ENCODE measurements around the gene NDST3. TPM values are rescaled to one million over a fixed set of nuclear protein-coding genes. Genes with fewer than 3 reads are reported as not detected.
"Not testable (repeated sequence)": the region's sequence is repeated elsewhere in the genome, so short reads cannot be mapped to it uniquely, and the experiment has no call there.

The NDST3 gene
- total RNA-seq, 2 experiments from 2014 or later: not detected

DNA sequence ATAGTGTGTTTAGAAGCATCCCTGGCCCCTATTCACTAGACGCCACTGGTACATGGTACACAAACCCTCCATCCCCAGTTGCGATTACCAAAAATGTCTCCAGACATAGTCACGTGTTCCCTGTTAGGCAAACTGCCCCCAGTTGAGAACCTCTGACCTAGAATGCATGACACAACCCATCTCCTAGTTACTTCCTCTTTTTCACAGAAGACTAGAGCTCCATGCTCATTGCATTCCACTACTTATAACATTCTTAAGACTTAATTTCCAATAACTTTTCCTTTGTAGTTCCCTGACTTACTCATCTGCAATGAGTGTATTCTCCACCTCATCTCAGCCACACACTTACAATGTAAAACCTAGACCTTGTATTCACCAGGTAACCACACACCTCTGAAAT lies 249.9 kb downstream of the NDST3 start:
- H3K4me3 Mint-ChIP-seq: no peak overlapping the region
- peaks cover 29% of the 10 kb centered on the region for H3K36me3 Mint-ChIP-seq
- H3K27me3 Mint-ChIP-seq: no peaks in the 10 kb centered on the region
- peaks cover 22% of the 10 kb centered on the region for H3K4me1 Mint-ChIP-seq
- H3K9me3 Mint-ChIP-seq: no peaks in the 10 kb centered on the region
- no peak for DNase-seq
- H3K27ac Mint-ChIP-seq: peak overlapping the region; percentile 5

DNA sequence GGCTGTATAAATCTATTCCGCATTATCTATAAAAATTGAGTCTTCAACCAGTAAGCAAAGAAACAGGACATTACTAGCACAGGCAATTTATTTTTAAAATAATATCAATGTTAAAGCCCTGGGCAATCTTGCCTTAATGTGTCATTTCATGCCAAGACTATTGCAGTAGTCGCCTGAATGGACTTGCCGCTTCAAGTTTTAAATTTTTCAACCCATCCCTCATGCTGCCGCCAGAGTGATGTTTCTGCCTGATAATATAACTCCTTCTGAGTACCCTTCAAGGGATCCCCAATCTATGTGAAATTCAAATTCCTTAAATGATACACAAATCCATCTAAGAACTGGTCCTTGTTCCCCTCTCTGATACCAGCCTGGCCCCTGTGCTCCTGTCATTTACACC lies 251.6 kb downstream of the NDST3 start:
- H3K9me3 Mint-ChIP-seq: no peaks in the 10 kb centered on the region
- H3K27ac Mint-ChIP-seq: no peak overlapping the region
- no peak overlapping the region for H3K4me3 Mint-ChIP-seq
- H3K27me3 Mint-ChIP-seq: no peaks in the 10 kb centered on the region
- peaks cover 18% of the 10 kb centered on the region for H3K4me1 Mint-ChIP-seq
- H3K36me3 Mint-ChIP-seq: peaks cover 13% of the 10 kb centered on the region
- no peak for DNase-seq

DNA sequence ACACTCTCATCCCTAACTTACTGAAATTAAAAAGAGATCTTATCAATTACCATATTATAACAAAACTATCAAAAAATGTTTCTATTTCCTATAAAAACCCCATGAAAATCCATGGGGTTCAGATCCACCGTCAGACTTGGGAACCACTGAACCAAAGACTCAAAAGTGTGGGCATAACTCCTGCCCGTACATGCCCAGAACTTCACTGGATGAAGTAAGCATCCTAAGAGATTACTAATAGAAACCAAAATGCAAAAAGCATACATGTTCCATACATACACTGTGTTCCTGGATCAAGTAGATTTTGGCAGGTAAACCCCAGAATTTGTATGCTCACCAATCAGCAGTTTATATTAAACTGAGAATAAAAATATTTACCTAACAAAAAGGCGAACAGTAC lies 252.4 kb downstream of the NDST3 start:
- Mint-ChIP-seq H3K36me3 (peaks cover 6% of the 10 kb centered on the region), H3K27ac (no peak overlapping the region), H3K4me3 (no peak overlapping the region)

DNA sequence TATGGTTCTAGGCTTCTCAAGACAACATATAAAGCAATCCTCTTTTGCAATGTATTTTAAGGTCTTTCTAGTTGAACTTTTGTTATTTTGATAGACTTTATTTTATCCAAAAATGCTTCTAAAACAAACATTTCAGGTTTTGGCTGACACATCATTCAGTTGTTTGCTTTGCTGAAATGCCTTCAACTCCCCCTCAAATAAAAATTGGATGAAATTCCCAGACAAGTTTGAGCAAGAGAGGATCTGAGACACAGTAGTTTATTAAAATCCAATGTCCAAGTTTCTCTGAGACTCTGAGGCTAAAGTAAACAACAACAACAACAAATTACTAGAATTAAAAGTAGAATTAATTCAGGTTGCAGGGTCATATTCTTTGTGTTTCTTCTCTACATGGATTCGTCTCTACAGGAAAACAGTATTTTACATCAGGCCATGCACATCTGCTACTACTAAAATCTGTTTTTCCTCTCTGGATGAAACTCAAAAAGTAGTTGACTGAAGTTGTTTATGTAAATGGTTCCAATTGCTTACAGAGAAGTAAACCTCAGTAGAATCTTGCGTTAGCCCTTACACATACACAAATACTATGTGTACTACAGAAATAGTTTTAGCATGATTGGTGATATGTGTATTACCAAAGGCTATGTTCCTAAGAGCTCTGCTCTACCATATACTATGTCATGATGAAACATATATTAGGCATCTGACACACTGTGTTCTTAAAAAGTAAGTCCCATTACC lies 253.6 kb downstream of the NDST3 start:
- H3K4me3 Mint-ChIP-seq: no peak overlapping the region
- H3K9me3 Mint-ChIP-seq: no peaks in the 10 kb centered on the region
- H3K27ac Mint-ChIP-seq: no peak overlapping the region
- H3K27me3 Mint-ChIP-seq: no peaks in the 10 kb centered on the region
- DNase-seq: no peak
- peaks cover 2% of the 10 kb centered on the region for H3K36me3 Mint-ChIP-seq
- H3K4me1 Mint-ChIP-seq: peaks cover 9% of the 10 kb centered on the region

More for the DNA sequence above, 252.4 kb downstream of the NDST3 start:
- peaks cover 13% of the 10 kb centered on the region for H3K4me1 Mint-ChIP-seq
- H3K9me3 Mint-ChIP-seq: no peaks in the 10 kb centered on the region
- DNase-seq: no peak
- H3K27me3 Mint-ChIP-seq: no peaks in the 10 kb centered on the region

DNA sequence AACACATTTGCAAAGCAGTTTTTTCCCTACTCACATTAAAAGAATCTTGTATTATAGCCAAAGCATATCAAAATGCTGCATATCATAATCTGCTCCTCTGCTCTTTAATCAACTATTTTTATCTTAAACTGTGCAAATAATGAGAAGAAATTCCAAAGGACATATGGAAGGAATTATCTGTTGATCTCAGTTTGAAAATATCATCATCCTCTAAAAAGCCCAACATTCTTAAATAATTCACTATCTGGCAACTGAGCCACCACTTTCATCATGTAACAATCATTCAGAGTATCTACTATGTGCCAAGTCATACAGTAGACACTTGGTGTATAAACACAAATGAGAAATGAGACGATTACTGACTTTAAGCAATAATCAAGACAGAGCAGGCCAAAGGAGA lies 255.5 kb downstream of the NDST3 start:
- H3K4me1 Mint-ChIP-seq: peaks cover 3% of the 10 kb centered on the region
- no peak overlapping the region for H3K27ac Mint-ChIP-seq
- H3K4me3 Mint-ChIP-seq: no peak overlapping the region
- H3K27me3 Mint-ChIP-seq: no peaks in the 10 kb centered on the region
- peaks cover 2% of the 10 kb centered on the region for H3K36me3 Mint-ChIP-seq
- no peaks in the 10 kb centered on the region for H3K9me3 Mint-ChIP-seq
- no peak for DNase-seq

DNA sequence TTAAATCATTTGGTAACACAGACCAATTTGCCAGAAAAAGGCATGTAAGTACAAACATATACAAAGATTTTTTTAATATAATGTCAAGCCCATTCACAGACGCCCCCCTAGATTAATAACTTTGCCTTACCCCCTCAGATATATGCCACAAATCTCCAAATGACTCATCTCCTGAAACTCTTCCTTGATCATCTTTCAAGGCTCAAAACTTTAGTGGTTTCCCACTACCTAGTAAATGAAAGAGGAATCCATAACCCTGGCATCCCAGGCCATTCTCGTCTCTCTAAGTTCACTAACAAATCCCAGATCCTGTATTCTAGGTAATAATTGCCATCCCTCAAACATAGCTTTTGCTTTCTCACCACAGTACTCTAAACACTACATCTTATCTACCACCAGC lies 256.7 kb downstream of the NDST3 start:
- no peak for DNase-seq
- H3K4me3 Mint-ChIP-seq: no peak overlapping the region
- no peaks in the 10 kb centered on the region for H3K27me3 Mint-ChIP-seq
- H3K4me1 Mint-ChIP-seq: peaks cover 3% of the 10 kb centered on the region
- H3K36me3 Mint-ChIP-seq: peaks cover 2% of the 10 kb centered on the region
- H3K9me3 Mint-ChIP-seq: no peaks in the 10 kb centered on the region
- no peak overlapping the region for H3K27ac Mint-ChIP-seq

DNA sequence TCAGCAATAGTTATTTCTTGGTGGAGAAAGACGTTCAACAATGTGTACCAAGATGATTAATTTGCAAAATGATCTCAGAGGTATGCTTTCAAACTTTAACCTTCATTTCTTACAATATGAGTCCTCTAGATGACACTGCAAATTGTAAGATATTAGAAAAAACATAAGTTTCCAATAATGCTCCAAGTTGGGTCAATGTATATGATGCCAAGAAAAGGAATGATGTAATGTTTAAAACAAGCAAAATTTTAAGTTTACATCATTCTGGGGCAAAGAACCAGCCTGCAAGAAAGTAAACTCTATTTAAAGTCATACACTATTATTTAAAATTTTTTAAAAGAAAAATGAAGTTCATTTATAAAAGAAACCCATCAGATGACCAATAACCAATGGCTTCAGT lies 262.4 kb downstream of the NDST3 start:
- Mint-ChIP-seq H3K4me3 (no peak overlapping the region), H3K9me3 (no peaks in the 10 kb centered on the region), H3K36me3 (no peaks in the 10 kb centered on the region), H3K27ac (no peak overlapping the region), H3K27me3 (peaks cover 4% of the 10 kb centered on the region), H3K4me1 (no peaks in the 10 kb centered on the region)
- DNase-seq: no peak

DNA sequence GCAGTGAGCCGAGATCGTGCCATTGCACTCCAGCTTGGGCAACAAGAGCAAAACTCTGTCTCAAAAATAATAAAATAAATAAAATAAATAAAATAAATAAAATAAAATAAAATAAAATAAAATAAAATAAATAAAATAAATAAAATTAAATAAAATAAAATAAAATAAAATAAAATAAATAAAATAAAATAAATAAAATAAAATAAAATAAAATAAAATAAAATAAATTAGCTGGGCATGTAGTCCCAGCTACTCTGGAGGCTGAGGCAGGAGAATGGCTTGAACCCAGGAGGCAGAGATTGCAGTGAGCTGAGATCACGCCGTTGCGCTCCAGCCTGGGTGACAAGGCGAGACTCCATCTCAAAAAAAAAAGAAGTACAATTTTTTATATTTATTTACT lies 265.3 kb downstream of the NDST3 start:
- H3K4me1 Mint-ChIP-seq, H3K27ac Mint-ChIP-seq, DNase-seq, H3K4me3 Mint-ChIP-seq, H3K36me3 Mint-ChIP-seq, H3K9me3 Mint-ChIP-seq: not testable (repeated sequence)
- H3K27me3 Mint-ChIP-seq: peaks cover 15% of the 10 kb centered on the region

DNA sequence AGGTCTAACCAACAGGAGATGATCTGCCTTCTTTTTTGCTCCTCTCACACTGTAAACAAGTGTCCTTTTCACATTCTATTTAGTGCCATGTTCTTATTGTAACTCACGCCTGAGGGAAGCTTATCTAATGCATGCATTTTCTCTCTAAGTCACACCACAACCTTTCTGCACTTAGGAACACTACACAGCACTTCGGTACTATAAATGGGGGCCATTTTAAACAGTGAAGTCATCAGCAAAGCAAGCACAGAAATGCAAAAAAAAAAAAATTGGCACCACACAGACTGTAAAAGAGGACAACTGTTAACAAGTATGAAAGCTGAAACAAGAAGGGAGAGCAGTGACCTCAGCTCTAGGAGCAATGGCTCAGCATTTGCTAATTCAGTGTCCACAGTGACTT lies 273.4 kb downstream of the NDST3 start:
- no peak for DNase-seq
- no peaks in the 10 kb centered on the region for H3K4me1 Mint-ChIP-seq
- no peaks in the 10 kb centered on the region for H3K9me3 Mint-ChIP-seq
- H3K4me3 Mint-ChIP-seq: no peak overlapping the region
- H3K36me3 Mint-ChIP-seq: no peaks in the 10 kb centered on the region
- H3K27me3 Mint-ChIP-seq: peaks cover 24% of the 10 kb centered on the region
- H3K27ac Mint-ChIP-seq: no peak overlapping the region

Measured in activated naive CD8-positive, alpha-beta T cell treated with anti-CD3 and anti-CD28 coated beads for 36 hours (primary cell).